Measurements from ENCODE around the gene ZFPL1.
"Not testable (repeated sequence)": the region's sequence is repeated elsewhere in the genome, so short reads cannot be mapped to it uniquely, and the experiment has no call there.

ZFPL1 gene

DNA sequence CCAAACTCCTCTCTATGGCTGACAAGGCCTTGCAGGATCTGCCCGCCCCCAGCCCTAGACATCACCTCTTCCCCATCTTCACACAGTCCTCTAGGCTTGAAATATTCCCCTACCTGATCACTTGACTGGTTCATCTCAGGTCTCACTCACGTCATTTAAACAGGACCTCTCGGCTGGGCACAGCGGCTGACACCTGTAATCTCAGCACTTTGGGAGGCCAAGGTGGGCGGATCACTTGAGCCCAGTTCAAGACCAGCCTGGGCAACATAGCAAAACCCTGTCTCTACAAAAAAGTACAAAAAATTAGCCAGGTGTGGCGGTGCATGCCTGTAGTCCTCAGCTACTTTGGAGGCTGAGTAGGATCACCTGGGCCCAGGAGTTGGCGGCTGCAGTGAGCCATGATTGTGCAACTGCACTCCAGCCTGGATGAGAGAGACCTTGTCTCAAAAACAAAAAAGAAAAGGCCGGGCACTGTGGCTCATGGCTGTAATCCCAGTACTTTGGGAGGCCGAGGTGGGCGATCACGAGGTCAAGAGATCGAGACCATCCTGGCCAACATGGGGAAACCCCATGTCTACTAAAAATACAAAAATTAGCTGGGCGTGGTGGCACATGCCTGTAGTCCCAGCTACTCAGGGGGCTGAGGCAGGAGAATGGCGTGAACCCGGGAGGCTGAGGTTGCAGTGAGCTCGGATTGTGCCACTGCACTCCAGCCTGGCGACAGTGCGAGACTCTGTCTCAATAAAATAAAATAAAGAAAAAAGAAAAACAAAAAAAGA is 35.1 kb downstream of the ZFPL1 start:
- Histone ChIP-seq H3K4me1 (ENCODE audit: control insufficient read depth, insufficient read depth, low read length, poor library complexity, severe bottlenecking) (peaks cover 30% of the 10 kb centered on the region), H3K36me3 (ENCODE audit: control insufficient read depth, insufficient read depth, low read length) (peaks cover 39% of the 10 kb centered on the region)
- H3K9me3 ChIP-seq (ENCODE audit: control insufficient read depth, low read length); H3K27ac ChIP-seq (ENCODE audit: insufficient read depth, low read length, poor library complexity, severe bottlenecking); DNase-seq; H3K27me3 ChIP-seq (replicated peaks; ENCODE audit: control insufficient read depth, insufficient read depth, low read length, poor library complexity, severe bottlenecking); H3K4me3 ChIP-seq (ENCODE audit: insufficient read depth, low read depth, low read length, poor library complexity, severe bottlenecking): not testable (repeated sequence)

DNA sequence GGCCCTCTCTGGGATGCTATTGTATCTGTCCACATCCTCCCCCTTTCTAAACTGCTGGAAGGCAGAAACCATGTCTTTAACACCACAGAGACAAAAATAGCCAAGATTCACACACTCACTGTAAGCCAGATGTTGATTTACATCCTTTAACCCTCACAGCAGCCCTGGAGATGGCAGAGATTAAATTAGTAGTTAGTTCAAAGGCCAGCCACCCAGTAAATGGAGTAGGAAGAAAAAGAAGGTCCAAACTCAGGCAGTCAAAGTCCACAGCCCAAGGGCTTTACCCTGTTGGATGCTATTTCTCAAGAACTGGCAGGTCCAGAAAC is 35.6 kb downstream of the ZFPL1 start:
- H3K4me1 ChIP-seq (ENCODE audit: control insufficient read depth, insufficient read depth, low read length, poor library complexity, severe bottlenecking), result peaks cover 30% of the 10 kb centered on the region
- no peaks in the 10 kb centered on the region for H3K27me3 ChIP-seq (replicated peaks; ENCODE audit: control insufficient read depth, insufficient read depth, low read length, poor library complexity, severe bottlenecking)
- H3K4me3 ChIP-seq (ENCODE audit: insufficient read depth, low read depth, low read length, poor library complexity, severe bottlenecking), result no peak overlapping the region
- no peak for DNase-seq
- H3K9me3 ChIP-seq (ENCODE audit: control insufficient read depth, low read length), result no peaks in the 10 kb centered on the region
- peaks cover 44% of the 10 kb centered on the region for H3K36me3 ChIP-seq (ENCODE audit: control insufficient read depth, insufficient read depth, low read length)
- no peak overlapping the region for H3K27ac ChIP-seq (ENCODE audit: insufficient read depth, low read length, poor library complexity, severe bottlenecking)

GRCh38 chr11:65120831-65121230 is 36.8 kb downstream of the ZFPL1 start:
- peak overlapping the region; percentile 94 for H3K27ac ChIP-seq (ENCODE audit: insufficient read depth, low read length, poor library complexity, severe bottlenecking)

DNA sequence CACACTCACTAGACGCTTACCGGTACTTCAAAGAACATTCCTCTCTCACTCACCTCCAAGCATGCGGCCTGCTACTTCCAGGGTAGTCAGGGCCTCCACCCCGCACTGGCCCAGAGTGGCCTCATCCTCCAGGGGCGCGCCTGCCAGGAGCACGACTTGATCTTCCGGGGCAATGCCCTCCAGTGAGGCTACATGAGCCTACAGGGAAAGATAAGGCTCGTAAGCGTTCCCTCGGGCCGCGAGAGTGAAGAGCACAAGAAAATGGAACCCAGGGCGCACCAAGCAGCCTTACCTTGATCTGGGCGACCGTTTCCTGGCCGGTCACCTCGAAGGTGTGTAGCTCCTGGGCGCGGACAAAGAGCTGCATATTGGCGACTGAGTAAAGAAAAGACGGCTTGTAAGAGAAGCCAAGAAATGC is 37.4 kb downstream of the ZFPL1 start:
- Histone ChIP-seq H3K27me3 (replicated peaks; ENCODE audit: control insufficient read depth, insufficient read depth, low read length, poor library complexity, severe bottlenecking) (no peaks in the 10 kb centered on the region), H3K4me3 (ENCODE audit: insufficient read depth, low read depth, low read length, poor library complexity, severe bottlenecking) (peak overlapping the region; percentile 80), H3K9me3 (ENCODE audit: control insufficient read depth, low read length) (no peaks in the 10 kb centered on the region), H3K27ac (ENCODE audit: insufficient read depth, low read length, poor library complexity, severe bottlenecking) (peak overlapping the region; percentile 94), H3K36me3 (ENCODE audit: control insufficient read depth, insufficient read depth, low read length) (peaks cover 51% of the 10 kb centered on the region), H3K4me1 (ENCODE audit: control insufficient read depth, insufficient read depth, low read length, poor library complexity, severe bottlenecking) (peaks cover 21% of the 10 kb centered on the region)
- DNase-seq, result no peak

More at GRCh38 chr11:65120831-65121230, 36.8 kb downstream of the ZFPL1 start:
- Histone ChIP-seq H3K4me3 (ENCODE audit: insufficient read depth, low read depth, low read length, poor library complexity, severe bottlenecking) (peak overlapping the region; percentile 80), H3K27me3 (replicated peaks; ENCODE audit: control insufficient read depth, insufficient read depth, low read length, poor library complexity, severe bottlenecking) (no peaks in the 10 kb centered on the region), H3K9me3 (ENCODE audit: control insufficient read depth, low read length) (no peaks in the 10 kb centered on the region), H3K4me1 (ENCODE audit: control insufficient read depth, insufficient read depth, low read length, poor library complexity, severe bottlenecking) (peaks cover 28% of the 10 kb centered on the region), H3K36me3 (ENCODE audit: control insufficient read depth, insufficient read depth, low read length) (peaks cover 49% of the 10 kb centered on the region)
- DNase-seq, result no peak

DNA sequence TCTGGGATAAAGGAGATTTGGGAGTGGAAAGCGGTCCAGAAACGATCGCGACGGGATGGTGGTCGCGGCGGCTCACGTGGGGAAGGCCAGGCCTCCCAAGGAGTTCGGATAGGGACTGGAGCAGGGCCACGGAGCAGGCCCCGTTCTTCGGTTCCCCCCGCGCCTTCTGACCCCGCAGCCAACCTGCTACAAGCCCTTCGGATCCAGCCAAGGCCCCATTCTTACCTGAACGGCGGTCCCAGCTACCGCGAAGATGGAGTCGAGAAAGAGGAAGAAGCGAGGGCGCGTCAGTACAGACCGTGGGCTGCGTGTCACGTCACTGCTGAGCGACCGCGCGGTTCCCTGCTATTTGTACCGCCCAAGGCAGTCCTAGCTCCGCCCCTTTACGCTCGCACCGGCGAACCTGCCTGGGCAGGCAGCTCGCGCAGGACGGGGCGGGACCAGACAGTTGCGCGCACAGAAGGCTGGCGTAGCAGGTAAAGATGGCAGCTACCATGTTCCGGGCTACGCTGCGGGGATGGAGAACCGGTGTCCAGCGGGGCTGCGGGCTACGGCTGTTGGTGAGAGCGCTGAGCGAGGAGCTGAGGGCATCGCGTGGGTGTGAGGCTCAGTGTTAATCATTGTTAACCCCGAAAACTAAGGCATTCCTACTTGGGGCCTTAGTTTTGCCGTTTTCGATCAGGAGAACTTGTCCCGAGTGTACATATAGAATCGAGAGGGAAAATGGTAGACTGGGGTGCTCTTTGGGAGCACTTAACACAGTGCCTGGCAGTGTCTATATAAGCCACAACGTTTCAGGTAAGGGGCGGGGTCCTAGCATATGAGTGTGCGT is 38.1 kb downstream of the ZFPL1 start, which contains the start of the genes FAU and MRPL49:
Gene FAU, minus strand, starts transcription at position 270 of the 832 bp plus-strand sequence. CDS start 321 bp downstream, outside the sequence.
Gene MRPL49, plus strand, starts transcription at position 457 of the 832 bp plus-strand sequence. Its CDS starts 26 bp downstream, at position 483.
- H3K27ac ChIP-seq (ENCODE audit: insufficient read depth, low read length, poor library complexity, severe bottlenecking), result peak within 1 kb of the TSS; percentile 94
- H3K4me3 ChIP-seq (ENCODE audit: insufficient read depth, low read depth, low read length, poor library complexity, severe bottlenecking), result peak within 1 kb of the TSS; percentile 80
- H3K27me3 ChIP-seq (replicated peaks; ENCODE audit: control insufficient read depth, insufficient read depth, low read length, poor library complexity, severe bottlenecking), result no peaks in the 10 kb centered on the region
- DNase-seq, result peak; percentile 97 to 98 (median 97)
- H3K9me3 ChIP-seq (ENCODE audit: control insufficient read depth, low read length), result no peaks in the 10 kb centered on the region
- peaks cover 58% of the 10 kb centered on the region for H3K36me3 ChIP-seq (ENCODE audit: control insufficient read depth, insufficient read depth, low read length)
- H3K4me1 ChIP-seq (ENCODE audit: control insufficient read depth, insufficient read depth, low read length, poor library complexity, severe bottlenecking), result peaks cover 15% of the 10 kb centered on the region

- H3K9me3 ChIP-seq (ENCODE audit: control insufficient read depth, low read length), result no peaks in the 10 kb centered on the region
- no peak for DNase-seq
- peaks cover 12% of the 10 kb centered on the region for H3K4me1 ChIP-seq (ENCODE audit: control insufficient read depth, insufficient read depth, low read length, poor library complexity, severe bottlenecking)
- no peaks in the 10 kb centered on the region for H3K27me3 ChIP-seq (replicated peaks; ENCODE audit: control insufficient read depth, insufficient read depth, low read length, poor library complexity, severe bottlenecking)
- no peak overlapping the region for H3K4me3 ChIP-seq (ENCODE audit: insufficient read depth, low read depth, low read length, poor library complexity, severe bottlenecking)
- H3K27ac ChIP-seq (ENCODE audit: insufficient read depth, low read length, poor library complexity, severe bottlenecking), result no peak overlapping the region
- peaks cover 68% of the 10 kb centered on the region for H3K36me3 ChIP-seq (ENCODE audit: control insufficient read depth, insufficient read depth, low read length)
Observed at GRCh38 chr11:65124480-65125196, 40.6 kb downstream of the ZFPL1 start.

- peaks cover 68% of the 10 kb centered on the region for H3K36me3 ChIP-seq (ENCODE audit: control insufficient read depth, insufficient read depth, low read length)
- no peaks in the 10 kb centered on the region for H3K9me3 ChIP-seq (ENCODE audit: control insufficient read depth, low read length)
- H3K4me1 ChIP-seq (ENCODE audit: control insufficient read depth, insufficient read depth, low read length, poor library complexity, severe bottlenecking), result peaks cover 12% of the 10 kb centered on the region
- DNase-seq, result no peak
- no peaks in the 10 kb centered on the region for H3K27me3 ChIP-seq (replicated peaks; ENCODE audit: control insufficient read depth, insufficient read depth, low read length, poor library complexity, severe bottlenecking)
- H3K27ac ChIP-seq (ENCODE audit: insufficient read depth, low read length, poor library complexity, severe bottlenecking), result no peak overlapping the region
- H3K4me3 ChIP-seq (ENCODE audit: insufficient read depth, low read depth, low read length, poor library complexity, severe bottlenecking), result no peak overlapping the region
Observed at GRCh38 chr11:65125197-65126056, 41.4 kb downstream of the ZFPL1 start.

GRCh38 chr11:65126624-65127274 is 42.7 kb downstream of the ZFPL1 start:
- H3K27ac ChIP-seq (ENCODE audit: insufficient read depth, low read length, poor library complexity, severe bottlenecking), result no peak overlapping the region
- DNase-seq, result no peak
- H3K27me3 ChIP-seq (replicated peaks; ENCODE audit: control insufficient read depth, insufficient read depth, low read length, poor library complexity, severe bottlenecking), result no peaks in the 10 kb centered on the region
- H3K36me3 ChIP-seq (ENCODE audit: control insufficient read depth, insufficient read depth, low read length), result peaks cover 77% of the 10 kb centered on the region
- H3K4me3 ChIP-seq (ENCODE audit: insufficient read depth, low read depth, low read length, poor library complexity, severe bottlenecking), result no peak overlapping the region
- no peaks in the 10 kb centered on the region for H3K9me3 ChIP-seq (ENCODE audit: control insufficient read depth, low read length)
- peaks cover 7% of the 10 kb centered on the region for H3K4me1 ChIP-seq (ENCODE audit: control insufficient read depth, insufficient read depth, low read length, poor library complexity, severe bottlenecking)
